NCI-H2171 (cell line): ENCODE results near the gene SHC2.
"Not testable (repeated sequence)": the region's sequence is repeated elsewhere in the genome, so short reads cannot be mapped to it uniquely, and the experiment has no call there.

Experiments used
- DNase-seq: peaks from one replicate; lab custom pipeline; 2025; lab: John Stamatoyannopoulos, UW

Gene SHC2

DNA sequence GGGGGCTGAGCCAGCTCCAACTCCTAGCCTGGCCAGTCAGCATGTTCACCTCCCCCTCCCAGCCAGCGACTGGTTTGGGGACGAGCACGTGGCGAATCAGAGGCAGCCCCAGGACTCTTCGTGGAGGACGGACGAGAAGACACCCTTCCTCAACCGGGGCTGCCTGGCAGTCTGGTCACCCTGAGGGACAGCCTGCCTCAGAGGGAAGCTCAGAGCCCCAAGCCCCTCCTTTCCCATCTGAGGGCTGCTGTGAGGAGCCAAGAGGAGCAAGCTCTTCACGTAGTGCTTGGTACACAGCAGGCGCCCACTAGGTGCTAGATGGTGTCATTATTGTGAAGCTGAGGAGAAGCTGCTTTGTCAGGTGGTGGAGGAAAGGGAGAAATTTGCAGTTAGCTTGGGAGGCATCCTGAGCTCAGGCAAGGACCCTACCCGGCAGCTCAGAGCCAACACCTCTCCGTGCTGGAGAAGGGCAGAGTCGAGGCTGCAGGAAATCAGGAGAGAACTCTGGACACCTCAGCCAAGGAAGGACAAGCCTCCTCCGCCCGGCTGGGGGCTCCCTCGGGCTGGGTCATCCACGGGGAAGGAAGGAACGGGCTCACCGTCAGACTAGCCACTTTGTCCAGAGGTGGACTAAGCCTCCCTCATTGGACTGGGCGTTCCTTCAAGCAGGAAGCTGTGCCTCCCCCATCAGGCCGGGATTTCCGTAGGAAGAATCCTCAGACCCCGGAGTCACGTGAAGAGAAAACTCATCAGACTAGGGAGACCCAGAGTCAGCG is 37.0 kb downstream of the SHC2 start:
- no peak for DNase-seq

DNA sequence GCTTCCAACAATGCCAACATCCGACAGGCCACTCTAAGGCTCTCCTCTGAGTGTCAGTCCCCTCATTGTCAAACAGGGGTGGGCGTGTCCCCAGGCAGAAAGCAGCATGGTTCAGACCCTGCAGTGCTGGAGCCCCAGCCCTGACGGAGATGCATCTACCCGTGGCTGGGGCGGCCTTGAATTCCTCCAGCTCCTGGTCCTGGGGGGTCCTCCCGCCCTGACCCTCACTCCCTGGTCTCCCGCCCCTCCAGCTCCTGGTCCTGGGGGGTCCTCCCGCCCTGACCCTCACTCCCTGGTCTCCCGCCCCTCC is 38.0 kb downstream of the SHC2 start:
- not testable (repeated sequence) for DNase-seq

DNA sequence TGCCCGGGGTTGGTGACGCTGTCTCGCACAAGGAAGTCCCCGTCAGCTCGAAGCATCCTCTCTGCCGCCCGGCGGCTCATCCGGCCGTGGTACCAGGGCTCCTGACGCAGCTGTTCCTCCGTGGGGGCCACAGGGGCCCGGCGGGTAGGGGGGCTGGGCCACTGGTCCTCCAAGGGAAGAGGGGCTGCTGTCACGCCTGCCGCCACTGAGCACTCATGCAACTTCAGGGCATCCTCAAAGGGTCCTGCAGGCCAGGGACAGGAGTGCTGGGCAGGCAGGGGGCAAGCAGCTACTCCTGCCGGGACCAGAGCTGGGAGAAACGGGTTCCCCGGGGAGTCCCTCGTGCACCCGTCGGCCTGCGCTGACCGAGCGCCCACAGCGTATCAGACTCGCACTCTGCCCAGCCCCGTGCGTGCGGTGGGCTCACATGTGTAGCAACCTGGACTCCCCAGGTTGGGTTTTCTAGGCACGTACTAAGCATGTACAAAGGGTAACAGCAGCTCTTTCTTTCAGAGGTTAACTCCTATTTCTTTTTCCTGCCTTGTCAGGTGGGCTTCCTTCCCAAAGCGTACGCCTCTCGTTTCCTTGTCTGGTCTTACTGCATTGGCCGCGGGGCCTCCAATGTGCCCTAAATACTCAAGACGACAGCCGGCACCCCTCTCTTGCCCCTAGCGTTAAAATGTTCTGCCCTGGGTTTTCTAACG is 38.5 kb downstream of the SHC2 start:
- DNase-seq, result no peak

DNA sequence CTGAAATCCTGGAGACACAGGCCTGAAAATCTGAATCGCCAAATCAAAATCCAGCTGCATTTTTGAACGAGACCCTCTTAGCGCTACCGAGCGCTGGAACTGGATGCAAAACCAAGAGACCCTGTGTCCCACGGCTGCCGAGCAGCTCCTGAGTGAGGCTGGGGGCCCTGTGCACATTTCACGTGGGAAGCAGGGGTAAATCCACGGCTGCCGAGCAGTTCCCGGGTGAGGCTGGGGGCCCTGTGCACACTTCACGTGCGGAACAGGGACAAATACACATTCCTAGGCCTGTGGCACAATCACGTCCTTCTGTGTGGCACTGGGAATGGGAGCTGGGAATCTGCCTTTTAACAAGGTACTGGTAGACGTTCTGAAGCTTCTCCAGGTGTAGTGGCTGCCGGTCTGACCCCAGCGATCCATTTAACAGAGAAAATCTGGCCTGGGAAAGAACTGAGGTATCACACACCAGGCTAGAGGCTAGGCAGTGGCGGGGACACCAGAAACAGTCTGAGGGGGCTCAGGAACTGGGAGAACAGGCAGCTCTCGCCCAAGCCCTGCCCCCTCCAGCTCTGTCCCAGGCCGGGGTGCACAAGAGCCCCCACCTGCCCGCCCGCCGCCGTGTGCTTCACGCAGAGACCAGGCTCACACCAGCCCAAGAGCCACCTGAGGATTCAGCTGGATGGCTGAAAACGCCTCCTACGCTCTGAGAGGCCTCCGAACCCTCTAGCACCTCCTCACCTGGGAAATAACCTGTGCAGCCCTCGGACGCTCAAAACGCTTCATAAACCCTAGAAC is 40.9 kb downstream of the SHC2 start:
- no peak for DNase-seq

DNA sequence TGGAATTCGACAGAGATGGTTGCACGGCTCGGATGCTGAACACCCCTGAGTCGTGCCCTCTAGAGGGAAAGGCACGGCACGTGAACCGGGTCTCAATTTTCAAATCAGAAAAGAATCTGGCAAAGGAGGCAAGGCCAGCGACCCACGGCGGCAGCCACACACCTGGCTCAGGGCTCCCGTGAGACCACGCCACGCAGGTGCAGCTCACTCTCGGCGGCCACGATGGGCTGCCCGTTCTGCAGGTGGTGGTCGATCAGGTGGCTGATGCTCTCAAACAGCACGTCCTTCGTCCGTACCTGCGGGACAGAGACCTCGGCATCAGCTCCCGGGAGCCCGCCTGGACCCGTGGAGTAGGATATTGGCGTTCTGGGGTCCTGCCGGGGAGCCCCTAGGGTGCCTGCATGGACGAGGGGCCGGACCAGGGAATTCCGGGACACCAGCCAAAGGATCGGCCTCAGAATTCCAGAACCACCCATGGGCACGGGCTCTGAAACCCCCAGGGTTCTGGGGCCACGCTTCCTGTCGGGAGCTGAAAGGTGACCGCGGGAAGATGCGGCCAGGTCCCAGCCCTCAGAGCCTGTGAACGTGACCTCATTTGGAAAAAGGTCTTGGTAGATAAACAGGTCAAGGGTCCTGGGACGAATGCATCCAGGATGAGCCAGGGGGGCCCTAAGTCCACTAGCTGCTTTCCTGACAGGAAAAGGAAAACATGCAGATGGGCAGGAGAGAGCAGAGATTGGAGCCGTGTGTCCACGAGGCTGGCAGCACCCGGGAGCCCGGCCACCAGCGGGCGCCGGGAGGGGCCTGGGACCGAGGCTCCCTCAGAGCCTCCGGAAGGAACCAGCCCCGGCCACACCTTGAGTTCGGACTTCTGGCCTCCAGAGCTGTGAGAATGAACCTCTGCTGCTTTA is 41.8 kb downstream of the SHC2 start:
- DNase-seq, result no peak

DNA sequence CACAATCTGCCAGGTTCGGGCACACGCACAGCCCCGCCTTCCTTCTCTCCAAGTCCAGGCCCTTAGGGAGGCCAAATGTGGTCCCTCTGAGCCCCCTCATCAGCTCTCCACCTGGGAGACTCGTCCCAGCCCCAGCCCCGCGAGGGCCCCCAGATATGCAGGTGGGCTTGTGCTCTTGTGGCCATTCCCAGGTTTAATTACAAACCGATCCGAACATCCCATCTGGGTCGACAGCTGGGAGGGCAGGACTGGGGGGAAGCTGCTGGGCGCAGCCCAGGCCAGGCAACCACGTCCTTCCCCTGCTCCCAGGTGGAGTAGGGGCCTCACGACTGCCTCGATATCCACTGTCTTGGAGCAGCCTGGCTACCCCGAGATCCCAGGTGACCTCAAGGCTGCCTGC is 44.4 kb downstream of the SHC2 start:
- DNase-seq, result no peak

DNA sequence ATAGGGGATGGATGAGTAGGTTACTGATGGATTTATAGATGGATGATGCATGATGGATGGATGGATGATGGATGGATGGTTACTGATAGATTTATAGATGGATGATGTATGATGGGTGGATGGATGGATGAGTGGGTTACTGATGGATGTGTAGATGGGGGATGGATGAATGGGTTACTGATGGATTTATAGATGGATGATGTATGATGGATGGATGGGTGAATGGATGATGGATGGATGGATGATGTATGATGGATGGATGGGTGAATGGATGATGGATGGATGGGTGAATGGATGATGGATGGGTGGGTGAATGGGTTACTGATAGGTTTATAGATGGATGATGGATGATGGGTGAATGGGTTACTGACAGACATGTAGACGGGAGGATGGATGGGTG is 45.5 kb downstream of the SHC2 start:
- DNase-seq, result no peak

DNA sequence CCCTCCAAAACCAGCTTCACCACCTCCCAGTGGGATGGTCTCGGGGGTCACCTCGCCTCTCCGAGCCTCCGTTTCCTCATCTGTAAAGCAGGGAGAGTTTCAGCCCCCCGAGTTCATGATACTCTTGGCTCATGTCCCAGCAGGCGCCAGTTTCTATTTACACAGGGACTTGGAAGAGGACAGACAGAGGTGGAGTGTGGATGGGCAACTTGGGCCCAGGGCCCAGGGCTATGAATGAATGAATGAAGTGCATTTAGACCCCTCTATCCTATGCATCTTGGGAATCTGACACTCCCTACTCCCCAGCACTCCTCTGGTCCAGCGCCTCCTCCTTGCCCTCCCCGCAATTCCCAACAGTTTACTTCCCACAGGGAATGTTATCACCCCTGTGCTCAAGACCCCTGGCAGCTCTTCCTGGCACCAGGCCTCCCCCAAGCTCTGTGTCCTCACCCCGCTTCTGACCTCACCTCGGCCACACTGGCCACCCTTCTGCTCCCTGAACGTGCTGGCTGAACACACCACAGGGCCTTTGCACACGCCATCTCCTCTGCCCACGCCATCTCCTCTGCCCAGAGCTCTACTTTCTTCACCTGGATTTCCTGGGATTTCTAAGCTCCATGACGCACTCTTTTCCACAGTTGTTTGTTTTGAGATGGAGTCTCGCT is 46.9 kb downstream of the SHC2 start:
- no peak for DNase-seq

DNA sequence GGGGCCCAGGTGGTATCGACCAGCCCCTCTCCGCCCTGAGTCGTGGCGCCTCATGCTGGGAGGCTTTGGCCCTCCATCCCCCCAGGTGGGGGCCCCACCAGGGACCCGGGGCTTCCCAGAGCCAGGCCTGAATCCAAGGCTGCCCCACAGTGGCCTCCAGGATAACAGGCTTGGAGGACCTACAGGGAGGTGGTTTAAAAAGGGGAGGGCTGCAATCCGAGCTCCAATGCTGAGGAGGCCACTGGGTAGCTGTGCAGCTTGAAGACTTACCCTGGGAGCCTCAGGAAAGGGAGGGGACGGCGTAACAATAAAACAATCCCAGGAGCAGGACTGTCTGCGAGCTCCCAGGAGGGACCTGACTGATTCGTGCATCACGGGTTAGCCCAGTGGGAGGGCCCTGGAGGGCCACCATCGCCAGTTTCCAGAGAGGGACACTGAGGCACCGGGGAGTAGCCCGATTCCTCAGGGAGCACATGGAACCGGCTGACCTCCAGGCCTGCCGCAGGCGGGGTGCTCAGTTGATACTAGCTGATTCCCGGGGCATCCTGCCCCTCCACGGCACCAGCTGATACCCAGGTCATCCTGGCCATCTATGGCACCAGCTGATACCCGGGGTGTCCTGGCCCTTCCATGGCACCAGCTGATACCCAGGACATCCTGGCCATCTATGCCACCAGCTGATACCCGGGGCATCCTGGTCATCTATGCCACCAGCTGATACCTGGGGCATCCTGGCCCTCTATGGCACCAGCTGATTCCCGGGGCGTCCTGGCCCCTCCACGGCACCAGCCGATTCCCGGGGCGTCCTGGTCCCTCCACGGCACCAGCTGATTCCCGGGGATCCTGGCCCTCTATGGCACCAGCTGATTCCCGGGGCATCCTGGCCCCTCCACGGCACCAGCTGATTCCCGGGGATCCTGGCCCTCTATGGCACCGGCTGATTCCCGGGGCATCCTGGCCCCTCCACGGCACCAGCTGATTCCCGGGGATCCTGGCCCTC is 48.2 kb downstream of the SHC2 start:
- DNase-seq, result no peak

DNA sequence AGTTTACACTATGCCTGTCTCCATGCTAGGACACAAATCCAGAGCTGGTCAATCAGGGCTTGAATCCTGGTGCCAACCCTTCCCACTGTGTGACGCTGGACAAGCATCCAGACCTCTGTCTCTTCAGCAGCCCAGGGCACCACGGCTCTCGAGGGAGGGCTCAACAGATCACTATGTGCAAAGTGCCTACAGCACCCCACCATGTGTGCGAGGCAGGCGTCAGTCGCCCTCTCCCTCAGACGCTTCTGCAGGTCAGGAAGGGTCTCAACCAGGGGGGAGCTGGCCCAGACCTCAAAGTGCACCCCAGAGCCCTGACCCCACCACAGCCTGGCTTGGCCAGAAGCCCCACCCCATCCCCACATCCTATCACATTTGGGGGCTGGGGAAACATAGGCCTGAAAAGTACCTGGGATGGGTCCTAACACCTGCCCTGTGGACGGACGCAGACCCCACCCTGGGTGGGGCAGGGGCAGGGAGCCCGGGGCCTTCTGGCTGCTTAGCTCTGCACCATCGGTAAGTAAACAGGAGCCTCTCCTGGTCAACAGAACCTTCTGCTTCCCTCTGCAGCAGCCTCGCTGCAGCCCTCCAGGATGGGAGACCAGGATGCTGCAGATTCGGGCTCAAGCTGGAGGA is 49.0 kb downstream of the SHC2 start:
- DNase-seq, result no peak

DNA sequence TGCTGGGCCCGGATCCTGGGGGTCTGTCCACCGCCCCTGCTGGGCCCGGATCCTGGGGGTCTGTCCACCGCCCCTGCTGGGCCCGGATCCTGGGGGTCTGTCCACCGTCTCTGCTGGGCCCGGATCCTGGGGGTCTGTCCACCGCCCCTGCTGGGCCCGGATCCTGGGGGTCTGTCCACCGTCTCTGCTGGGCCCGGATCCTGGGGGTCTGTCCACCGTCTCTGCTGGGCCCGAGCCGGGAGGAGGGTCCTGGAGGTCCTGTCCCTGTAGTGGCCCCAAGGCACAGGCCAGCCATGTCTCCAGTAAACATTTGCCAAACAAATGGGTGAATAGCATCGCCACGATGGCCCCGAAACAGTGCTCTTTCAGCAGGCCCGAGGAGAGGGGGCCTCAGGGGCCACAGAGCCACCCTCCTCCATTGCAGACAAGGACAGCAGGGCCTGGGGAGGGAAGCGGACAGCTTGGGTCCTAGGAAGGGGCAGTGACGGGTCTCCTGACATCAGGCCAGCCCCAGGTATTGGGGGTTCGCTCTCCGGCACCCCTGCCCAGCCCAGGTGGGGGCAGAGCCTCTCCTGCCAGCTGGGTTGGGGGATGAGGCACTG is 49.6 kb downstream of the SHC2 start:
- DNase-seq, result not testable (repeated sequence)

DNA sequence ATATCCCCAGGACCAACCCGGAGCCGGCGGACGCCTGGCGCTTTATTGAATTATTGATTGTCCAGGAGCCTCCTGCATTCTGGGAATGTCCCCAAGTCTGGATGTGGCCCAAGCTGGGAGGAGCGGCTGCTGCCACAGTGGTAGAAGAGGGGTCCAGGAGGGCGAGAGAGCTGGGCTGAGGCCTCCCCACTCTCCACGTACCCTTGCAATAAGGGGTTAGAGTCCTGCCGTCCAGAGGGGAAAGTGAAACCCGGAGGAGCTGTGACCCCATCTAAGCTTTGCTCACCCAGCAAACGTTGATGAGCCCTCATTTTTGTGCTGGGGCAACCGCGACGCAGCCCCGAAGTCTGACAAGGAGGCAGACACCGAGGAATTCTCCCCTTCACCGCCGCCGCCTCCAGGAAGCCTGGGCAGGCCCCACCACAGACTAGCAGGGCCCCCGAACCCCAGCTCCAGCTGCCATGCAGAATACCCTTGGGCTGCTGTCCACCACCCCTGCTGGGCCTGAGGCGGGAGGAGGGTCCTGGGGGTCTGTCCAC is 50.5 kb downstream of the SHC2 start:
- DNase-seq, result no peak

DNA sequence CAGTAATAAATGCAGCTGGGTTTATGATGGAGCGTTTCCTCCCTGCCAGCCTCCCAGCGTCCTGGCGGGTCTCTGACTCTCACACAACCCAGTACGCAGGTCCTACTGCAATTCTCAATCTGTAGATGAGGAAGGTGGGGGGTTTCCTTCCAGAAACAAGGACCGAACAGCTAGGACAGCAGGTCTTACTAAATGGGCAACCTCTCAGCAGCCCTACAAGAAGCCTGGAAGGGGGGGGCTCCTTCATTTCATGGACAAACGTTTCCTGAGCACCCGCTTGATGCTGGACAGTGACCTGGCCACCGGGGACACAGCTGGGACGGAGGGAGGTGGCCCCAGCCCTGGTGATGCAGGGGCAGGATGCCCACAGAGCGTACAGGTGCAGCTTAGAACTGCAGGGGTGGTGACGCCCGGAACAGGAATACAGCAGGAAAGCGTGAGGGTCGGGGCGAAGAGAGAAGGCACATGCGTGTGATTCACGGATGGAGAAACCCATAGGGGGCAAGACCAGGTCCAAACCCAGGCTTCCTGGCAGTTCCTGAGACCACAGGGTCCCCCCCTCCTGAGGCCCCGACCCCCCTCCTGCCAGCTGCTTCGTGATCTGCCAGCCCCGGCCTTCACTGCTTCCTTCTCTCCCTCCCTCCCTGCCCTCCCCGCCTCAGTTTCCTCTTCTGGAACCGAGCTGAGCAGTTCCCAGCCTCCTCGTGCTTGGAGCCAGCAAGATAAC is 51.2 kb downstream of the SHC2 start:
- DNase-seq, result no peak

DNA sequence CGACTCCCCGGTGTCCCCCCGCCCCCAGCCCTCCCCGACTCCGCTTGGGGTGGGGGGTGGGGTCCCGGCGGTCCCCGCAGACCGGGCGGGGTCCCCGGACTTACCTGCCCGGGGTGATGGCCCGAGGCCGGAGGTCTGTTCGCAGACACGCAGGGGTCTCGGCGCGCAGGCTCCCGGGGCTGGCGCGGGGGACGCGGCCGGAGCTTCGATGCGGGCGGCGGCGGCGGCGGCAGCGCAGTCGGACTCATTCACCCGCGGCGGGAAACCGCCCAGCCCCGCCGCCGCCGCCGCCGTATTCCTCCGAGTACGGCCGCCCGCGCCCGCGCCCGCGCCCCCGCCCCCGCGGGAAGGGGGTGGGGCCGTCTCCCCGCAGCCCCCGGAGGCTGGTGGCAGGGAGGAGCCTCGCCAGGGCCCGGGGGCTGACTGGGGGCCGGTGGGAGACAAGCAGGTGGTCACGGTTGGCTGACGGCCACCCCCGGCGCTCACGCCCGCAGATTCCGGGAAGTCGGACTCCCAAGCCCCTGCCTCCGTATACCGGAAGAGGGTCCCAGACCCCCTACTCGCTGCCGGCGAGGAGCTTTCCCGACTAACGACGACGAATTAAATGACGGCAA is 51.8 kb downstream of the SHC2 start, which contains the start of gene C2CD4C:
Gene C2CD4C (minus strand): TSS at position 246 of the 614 bp plus-strand sequence. CDS start 786 bp downstream, outside the sequence.
- no peak for DNase-seq

DNA sequence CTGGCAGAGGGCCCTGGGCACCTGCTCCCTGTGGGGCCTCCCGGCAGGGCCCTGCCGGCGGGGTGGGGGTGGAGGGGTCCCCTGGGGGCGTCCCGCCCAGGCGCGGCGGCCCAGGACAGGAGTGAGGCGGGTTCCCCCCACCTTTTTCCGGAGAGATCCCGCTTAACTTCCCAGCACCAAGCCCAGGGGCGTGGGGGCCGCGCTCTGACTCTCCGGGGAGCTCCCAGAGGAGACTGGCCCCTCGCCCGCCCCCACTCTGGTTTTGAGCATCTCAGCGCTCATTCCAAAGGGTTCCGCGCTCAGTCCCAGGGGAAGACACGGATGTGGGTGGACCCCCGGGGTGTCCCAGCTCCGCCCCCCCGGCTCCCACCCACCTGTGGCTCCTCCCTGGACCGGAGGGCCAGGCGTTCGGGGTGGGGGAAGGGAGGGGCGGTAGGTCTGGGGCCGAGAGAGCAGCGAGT is 52.4 kb downstream of the SHC2 start:
- no peak for DNase-seq

DNA sequence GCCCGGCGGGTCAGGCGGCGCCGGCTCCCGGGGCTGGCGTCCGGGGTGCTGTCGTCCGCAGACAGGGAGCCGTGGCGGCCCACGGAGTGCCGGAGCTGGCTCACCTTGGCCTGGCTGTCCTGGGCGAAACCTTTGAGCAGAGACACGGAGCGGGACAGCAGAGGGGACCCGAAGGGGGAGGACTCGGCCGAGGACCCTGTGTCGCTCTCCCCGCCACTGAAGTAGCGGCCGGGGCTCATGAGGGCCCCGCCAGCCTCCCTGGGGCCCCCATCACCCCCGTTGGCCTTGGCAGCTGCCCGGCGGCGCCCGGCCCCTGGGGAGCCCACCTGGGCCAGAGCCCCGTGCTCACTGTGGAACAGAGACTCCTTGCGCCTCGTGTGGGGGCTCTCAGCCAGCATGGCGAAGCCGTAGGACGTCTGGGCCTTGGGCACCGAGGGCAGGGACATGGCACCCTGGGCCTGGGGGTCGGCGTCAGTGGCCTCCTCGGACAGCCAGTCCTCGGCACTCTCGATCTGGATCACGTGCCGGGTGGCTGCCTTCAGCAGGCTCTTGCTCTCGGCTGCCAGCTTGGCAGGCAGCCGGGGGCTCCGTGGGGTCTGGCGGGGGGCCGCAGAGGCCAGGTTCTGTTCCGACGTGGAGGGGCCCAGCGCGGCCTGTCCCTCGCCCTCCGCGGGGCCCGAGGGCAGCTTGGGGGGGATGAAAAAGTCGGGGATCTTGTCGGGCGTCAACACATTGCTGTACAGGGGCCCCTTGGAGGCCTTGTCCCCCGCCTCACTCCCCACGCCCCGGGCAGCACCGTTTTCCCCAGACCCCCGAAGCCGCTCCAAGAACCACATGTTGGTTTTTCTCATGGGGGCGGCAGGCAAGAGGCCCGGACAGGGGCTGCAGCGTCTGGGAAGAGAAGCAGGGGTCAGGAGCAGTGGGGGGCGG is 53.1 kb downstream of the SHC2 start:
- no peak for DNase-seq
